Skeletal muscle tissue (tissue), 4 donors: Measurements from ENCODE around the gene ADA. TPM values are rescaled to one million over a fixed set of nuclear protein-coding genes. Genes with fewer than 3 reads are reported as not detected.

Experiments used
- H3K27ac ChIP-seq: one replicate; pipeline ENCODE4 v1.7.0; 2013; ENCODE audit warnings: mild to moderate bottlenecking, low read depth, low read length, inconsistent platforms
- H3K27me3 ChIP-seq, 3 donors: one replicate each; pipeline ENCODE4 v1.7.0; 2013; ENCODE audit warnings: low read length in 3 of 3; ENCODE audit not compliant: control insufficient read depth in 3 of 3, insufficient read depth in 3 of 3
- H3K36me3 ChIP-seq, 3 donors: one replicate each; pipeline ENCODE4 v1.7.0; 2013; ENCODE audit warnings: low read length in 3 of 3; ENCODE audit not compliant: control insufficient read depth in 3 of 3, insufficient read depth in 3 of 3
- H3K4me1 ChIP-seq, 3 donors: one replicate each; pipeline ENCODE4 v1.7.0; 2013; ENCODE audit warnings: low read length in 3 of 3, mild to moderate bottlenecking in 3 of 3; ENCODE audit not compliant: control insufficient read depth in 3 of 3, insufficient read depth in 3 of 3
- H3K4me3 ChIP-seq, 3 donors: one replicate each; pipeline ENCODE4 v1.7.0; 2013; ENCODE audit warnings: low read length in 3 of 3
- H3K9ac ChIP-seq, 3 donors: one replicate each; pipeline ENCODE4 v1.7.0; 2013; ENCODE audit warnings: low read length in 3 of 3, mild to moderate bottlenecking in 3 of 3, moderate library complexity in 2 of 3, low read depth in 1 of 3
- H3K9me3 ChIP-seq, 3 donors: one replicate each; pipeline ENCODE4 v1.7.0; 2013; ENCODE audit warnings: low read length in 3 of 3; ENCODE audit not compliant: control insufficient read depth in 3 of 3
- total RNA-seq: library from RNA; depleted of rRNA; stranded (reverse); fragments of >200 nt; gene quantifications from one replicate; pipeline ENCODE4 v1.2.3, GENCODE V29; 2014
- donor health status: Osteomylitis.

Gene ADA
- total RNA-seq, 1 donor from 2014 or later = 3.7 TPM

GRCh38 chr20:44581515-44581914 is 70.0 kb downstream of the ADA start:
- Histone ChIP-seq H3K4me1 (peaks cover 66 to 74% (median 72%) of the 10 kb centered on the region in 3 donors), H3K9me3 (no peaks in the 10 kb centered on the region), H3K4me3 (peak overlapping the region in 2 of 3 donors; percentile 73 to 83), H3K36me3 (no peaks in the 10 kb centered on the region), H3K27ac (peak overlapping the region; percentile 93), H3K9ac (peak overlapping the region in 2 of 3 donors; percentile 89 to 93), H3K27me3 (no peaks in the 10 kb centered on the region)

DNA sequence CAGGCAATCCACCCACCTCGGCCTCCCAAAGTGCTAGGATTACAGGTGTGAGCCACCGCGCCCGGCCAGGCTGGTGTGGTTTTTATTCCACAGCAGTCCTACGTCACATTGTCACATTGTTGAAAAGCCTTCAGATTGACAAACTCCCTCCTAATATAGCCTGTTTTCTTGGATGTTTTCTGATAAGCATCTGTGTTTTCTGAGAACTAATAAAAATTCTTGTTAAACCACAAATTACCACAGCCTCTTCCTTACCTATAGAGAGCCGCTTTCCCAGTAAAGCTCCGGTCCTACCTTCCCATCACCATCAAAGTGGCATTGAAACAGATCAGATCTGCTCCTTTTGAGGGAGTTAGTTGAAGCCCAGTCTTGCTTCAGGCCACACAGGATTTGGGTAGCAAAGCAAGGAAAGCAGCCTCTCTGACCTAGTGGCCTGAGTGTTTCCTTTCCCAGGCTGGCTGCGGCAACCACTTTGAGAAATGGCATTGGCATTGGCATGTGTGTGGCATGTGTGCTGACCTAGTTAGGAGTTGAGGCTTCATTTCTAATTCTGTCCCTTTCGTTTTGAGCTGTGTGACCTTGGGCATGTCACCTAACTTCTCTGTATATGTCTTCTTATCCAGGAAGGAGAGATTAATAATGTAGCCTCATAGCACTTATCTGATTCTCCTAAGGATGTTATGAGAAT is 70.8 kb downstream of the ADA start:
- no peak overlapping the region for H3K4me3 ChIP-seq
- H3K4me1 ChIP-seq = peaks cover 66 to 73% (median 68%) of the 10 kb centered on the region in 3 donors
- no peaks in the 10 kb centered on the region for H3K27me3 ChIP-seq
- peak overlapping the region; percentile 93 for H3K27ac ChIP-seq
- H3K9ac ChIP-seq = peak overlapping the region in 1 of 3 donors; percentile 57
- no peaks in the 10 kb centered on the region for H3K36me3 ChIP-seq
- H3K9me3 ChIP-seq = no peaks in the 10 kb centered on the region

GRCh38 chr20:44579313-44580081 is 72.0 kb downstream of the ADA start:
- Histone ChIP-seq H3K9ac (peak overlapping the region in 1 of 3 donors; percentile 41), H3K36me3 (no peaks in the 10 kb centered on the region), H3K27ac (peak overlapping the region; percentile 93), H3K27me3 (no peaks in the 10 kb centered on the region), H3K4me1 (peaks cover 56 to 68% (median 60%) of the 10 kb centered on the region in 3 donors), H3K9me3 (no peaks in the 10 kb centered on the region), H3K4me3 (no peak overlapping the region)

- Histone ChIP-seq H3K27ac (peak overlapping the region; percentile 55), H3K36me3 (no peaks in the 10 kb centered on the region), H3K9ac (peak overlapping the region in 1 of 3 donors; percentile 18), H3K4me3 (no peak overlapping the region), H3K4me1 (peaks cover 59 to 73% (median 63%) of the 10 kb centered on the region in 3 donors), H3K9me3 (no peaks in the 10 kb centered on the region), H3K27me3 (no peaks in the 10 kb centered on the region)
Measured at GRCh38 chr20:44576297-44576696, 75.2 kb downstream of the ADA start.

GRCh38 chr20:44574372-44574771 is 77.1 kb downstream of the ADA start:
- Histone ChIP-seq H3K27me3 (no peaks in the 10 kb centered on the region), H3K36me3 (no peaks in the 10 kb centered on the region), H3K4me1 (peaks cover 44 to 56% (median 46%) of the 10 kb centered on the region in 3 donors), H3K4me3 (no peak overlapping the region), H3K9me3 (no peaks in the 10 kb centered on the region), H3K27ac (peak overlapping the region; percentile 20), H3K9ac (no peak overlapping the region)

- H3K27ac ChIP-seq = peak overlapping the region; percentile 95
- peaks cover 41 to 49% (median 42%) of the 10 kb centered on the region in 3 donors for H3K4me1 ChIP-seq
Measured at GRCh38 chr20:44573501-44573869, 78.0 kb downstream of the ADA start.

GRCh38 chr20:44572551-44573500 is 78.7 kb downstream of the ADA start:
- Histone ChIP-seq H3K36me3 (no peaks in the 10 kb centered on the region), H3K27me3 (no peaks in the 10 kb centered on the region), H3K9me3 (no peaks in the 10 kb centered on the region), H3K4me1 (peaks cover 41 to 47% (median 42%) of the 10 kb centered on the region in 3 donors), H3K4me3 (peak overlapping the region; percentile 42 to 66 (median 54)), H3K9ac (peak overlapping the region; percentile 68 to 82 (median 77)), H3K27ac (peak overlapping the region; percentile 95)

More at GRCh38 chr20:44573501-44573869, 78.0 kb downstream of the ADA start:
- Histone ChIP-seq H3K4me3 (peak overlapping the region in 2 of 3 donors; percentile 42 to 54), H3K9me3 (no peaks in the 10 kb centered on the region), H3K9ac (peak overlapping the region in 2 of 3 donors; percentile 68 to 77), H3K36me3 (no peaks in the 10 kb centered on the region), H3K27me3 (no peaks in the 10 kb centered on the region)

- H3K9ac ChIP-seq = peak overlapping the region in 2 of 3 donors; percentile 13 to 46
- peak overlapping the region; percentile 95 for H3K27ac ChIP-seq
- H3K4me1 ChIP-seq = peaks cover 28 to 36% (median 28%) of the 10 kb centered on the region in 3 donors
- H3K4me3 ChIP-seq = no peak overlapping the region
- no peaks in the 10 kb centered on the region for H3K9me3 ChIP-seq
- H3K27me3 ChIP-seq = no peaks in the 10 kb centered on the region
- no peaks in the 10 kb centered on the region for H3K36me3 ChIP-seq
Measured at GRCh38 chr20:44571362-44571988, 80.0 kb downstream of the ADA start.

- no peaks in the 10 kb centered on the region for H3K36me3 ChIP-seq
- no peak overlapping the region for H3K9ac ChIP-seq
- no peaks in the 10 kb centered on the region for H3K9me3 ChIP-seq
- H3K4me1 ChIP-seq = peaks cover 18 to 25% (median 24%) of the 10 kb centered on the region in 3 donors
- no peak overlapping the region for H3K27ac ChIP-seq
- no peaks in the 10 kb centered on the region for H3K27me3 ChIP-seq
- H3K4me3 ChIP-seq = no peak overlapping the region
Measured at GRCh38 chr20:44570367-44570766, 81.1 kb downstream of the ADA start.
